Left colon (tissue), 2 donors: ENCODE data around the gene SLC43A3. TPM values are rescaled to one million over a fixed set of nuclear protein-coding genes. Genes with fewer than 3 reads are reported as not detected.
"Not testable (repeated sequence)": the region's sequence is repeated elsewhere in the genome, so short reads cannot be mapped to it uniquely, and the experiment has no call there.

Source experiments
- ATAC-seq: fragments of 200-7000 bp; cut with Tn5 transposase; one replicate; pipeline ENCODE4 v1.9.1; 2020; ENCODE audit warnings: mild to moderate bottlenecking, moderate library complexity
- DNase-seq, 2 donors: peaks; one replicate each; pipeline ENCODE4 v3.0.0-alpha.2; 2020
- intact Hi-C, 2 donors: fragments of 100-400 bp; cut with DNase I in 1 of 2; cut with micrococcal nuclease in 1 of 2; formaldehyde crosslinking; loops; one replicate each; pipeline versions ENCODE4 v1.11.2 to v1.14.0; 2022; cut with DNase I, micrococcal nuclease
- total RNA-seq, 2 donors: library from RNA; stranded (reverse); fragmentation: NEBNext Ultra II Directional; extraction: Animal tissue kit (Norgen Biotek cat#: 25700); gene quantifications; one replicate each; pipeline ENCODE4 v1.2.1, GENCODE V29; 2021
- donor health status: DM: no; HTN: no; CAD: no.
- donor health status: DM: yes; HTN: yes; CAD: no.

The SLC43A3 gene
- total RNA-seq, 2 donors from 2014 or later = 6.9 to 9.6 TPM

- DNase-seq = no peak
- intact Hi-C loops = no loop called here
- no peak for ATAC-seq
Measured at GRCh38 chr11:57370941-57371340, 56.0 kb downstream of the SLC43A3 start.

- intact Hi-C loops = no loop called here
- DNase-seq = no peak
- ATAC-seq = no peak
Measured at GRCh38 chr11:57370251-57370650, 56.7 kb downstream of the SLC43A3 start.

GRCh38 chr11:57368845-57369232 lies 58.1 kb downstream of the SLC43A3 start:
- intact Hi-C loops = no loop called here
- ATAC-seq (no peak), DNase-seq (no peak)

DNA sequence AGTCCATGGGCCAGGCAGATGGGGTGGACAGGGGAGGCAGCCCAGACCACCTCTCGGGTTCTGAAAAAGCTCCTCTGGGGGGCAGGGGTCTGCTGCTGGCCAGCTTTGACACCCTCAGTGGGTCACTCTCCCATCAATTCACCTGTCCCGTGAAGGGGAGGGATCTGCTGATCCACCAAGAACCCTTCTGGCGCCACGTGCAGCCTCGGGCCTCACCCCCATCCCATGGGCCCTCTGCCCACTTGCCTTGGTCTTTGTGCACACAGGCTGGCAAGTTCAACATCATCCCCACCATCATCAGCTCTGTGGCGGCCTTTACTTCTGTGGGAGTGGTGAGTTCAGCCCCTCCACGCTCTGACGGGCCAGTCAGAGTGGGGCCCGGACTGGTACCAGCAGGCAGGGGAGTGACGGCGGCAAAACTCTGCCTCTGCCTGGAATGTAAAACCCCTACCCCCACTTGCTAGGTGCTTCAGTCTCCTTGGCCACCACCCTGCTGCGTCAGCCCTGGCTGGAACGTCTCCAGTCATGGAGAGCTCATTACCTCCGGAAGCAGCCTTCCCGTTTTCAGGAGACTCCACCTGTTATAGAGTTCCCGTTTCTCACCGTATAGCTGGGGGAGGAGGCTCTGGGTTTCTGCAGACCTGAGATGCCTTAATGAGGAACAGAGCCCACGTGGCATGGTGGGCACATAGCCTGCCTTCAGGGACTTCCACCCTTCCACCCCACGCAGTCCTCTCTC lies 58.6 kb downstream of the SLC43A3 start:
- intact Hi-C loops = no loop called here
- ATAC-seq = no peak
- DNase-seq = no peak

DNA sequence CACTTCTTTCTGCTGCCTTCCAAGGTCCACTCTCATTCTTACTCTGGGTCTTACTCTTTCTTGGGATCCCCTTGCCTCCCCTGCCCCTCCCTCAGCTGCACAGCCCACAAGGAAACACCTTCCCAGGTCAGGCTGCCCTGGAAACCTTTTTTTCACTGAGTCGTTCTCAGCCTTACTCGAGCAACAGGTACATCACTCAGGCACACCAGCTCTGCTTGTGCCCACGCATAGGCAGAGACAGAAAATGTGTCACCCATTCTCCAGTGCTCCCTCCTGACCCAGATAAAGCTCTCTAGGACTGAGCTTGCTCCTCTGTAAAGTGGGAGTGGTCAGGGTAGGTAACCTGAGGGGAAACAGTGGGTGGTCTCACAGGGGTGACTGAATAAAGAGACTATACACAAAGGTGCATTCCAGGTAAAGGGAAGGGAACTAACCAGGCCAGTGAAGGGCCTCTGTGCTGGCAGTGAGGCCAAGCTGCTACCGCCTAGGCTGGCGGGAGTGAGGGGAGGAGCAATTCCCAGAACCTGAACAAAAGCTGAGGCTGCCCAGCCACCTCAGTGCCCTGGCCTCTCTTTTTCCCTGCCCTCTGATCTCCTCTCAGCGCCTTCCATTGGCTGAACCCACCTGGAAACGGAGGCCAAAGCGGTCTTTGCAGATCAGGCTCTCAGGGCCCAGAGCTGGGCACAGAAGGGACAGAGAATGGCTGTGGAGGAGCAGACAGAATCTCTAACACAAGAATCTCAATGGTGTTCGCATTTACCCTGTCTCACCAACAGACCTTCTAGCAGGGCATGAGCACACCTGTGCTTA lies 61.9 kb downstream of the SLC43A3 start:
- DNase-seq (no peak), ATAC-seq (no peak)
- intact Hi-C loops = no loop called here

- intact Hi-C loops = no loop called here
- DNase-seq (no peak), ATAC-seq (no peak)
Measured at GRCh38 chr11:57363131-57364080, 63.5 kb downstream of the SLC43A3 start.

DNA sequence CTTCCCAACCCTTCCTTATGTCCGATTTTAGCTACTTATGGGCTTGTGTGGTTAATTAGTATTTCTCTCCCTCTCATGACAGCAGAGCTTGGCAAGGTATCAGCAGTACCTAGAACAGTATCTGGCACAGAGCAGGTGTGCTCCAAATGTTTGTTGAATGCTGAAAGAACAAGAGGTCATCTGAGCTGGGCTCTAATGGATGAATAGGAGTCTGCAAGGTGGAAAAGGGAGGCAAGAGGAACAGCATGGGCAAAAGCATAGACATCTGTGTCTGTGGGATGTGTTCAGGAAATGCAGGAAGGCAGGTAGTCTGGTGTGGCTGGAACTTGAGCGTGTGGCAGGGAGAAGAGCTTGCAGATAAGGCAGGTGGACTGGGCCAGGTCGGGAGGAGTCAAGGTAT lies 65.0 kb downstream of the SLC43A3 start:
- ATAC-seq (no peak), DNase-seq (no peak)
- intact Hi-C loops = no loop called here

- intact Hi-C loops, DNase-seq, ATAC-seq: not testable (repeated sequence)
Measured at GRCh38 chr11:57361420-57361819, 65.5 kb downstream of the SLC43A3 start.

- DNase-seq = no peak
- ATAC-seq = no peak
- intact Hi-C loops = no loop called here
Measured at GRCh38 chr11:57360991-57361390, 65.9 kb downstream of the SLC43A3 start.

DNA sequence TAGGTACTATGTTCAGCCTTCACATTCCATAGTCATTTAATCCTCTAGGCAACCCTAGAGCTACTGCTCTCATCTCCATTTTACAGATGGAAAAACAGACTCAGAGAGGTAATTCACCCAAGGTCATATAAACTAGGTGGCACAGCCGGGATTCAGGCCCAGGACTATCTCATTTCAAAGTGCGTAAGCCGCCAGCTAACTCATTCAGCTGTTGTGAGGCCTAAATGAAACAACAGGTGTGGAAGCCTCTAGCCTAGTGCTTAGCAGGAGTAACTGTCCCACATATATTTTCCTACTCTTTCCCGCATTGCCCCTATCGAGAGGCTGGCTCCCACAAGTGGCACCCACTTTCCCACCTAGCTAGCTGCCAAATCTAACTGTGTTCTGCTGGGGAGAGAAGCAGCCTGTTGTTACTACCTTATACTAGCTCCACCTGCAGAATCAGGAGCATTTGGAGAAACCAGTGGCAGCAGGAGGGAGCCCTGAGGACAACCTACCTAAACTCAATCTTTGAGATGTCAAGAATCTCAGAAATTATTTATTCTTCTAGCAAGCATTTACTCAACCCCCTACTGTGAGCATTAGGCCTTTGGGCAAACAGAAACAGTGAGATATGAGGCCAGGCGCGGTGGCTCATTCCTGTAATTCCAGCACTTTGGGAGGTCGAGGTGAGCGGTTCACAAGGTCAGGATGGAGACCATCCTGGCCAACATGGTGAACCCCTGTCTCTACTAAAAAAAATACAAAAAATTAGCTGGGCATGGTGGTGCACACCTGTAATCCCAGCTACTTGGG lies 66.8 kb downstream of the SLC43A3 start:
- DNase-seq (no peak), ATAC-seq (no peak)
- intact Hi-C loops = no loop called here

DNA sequence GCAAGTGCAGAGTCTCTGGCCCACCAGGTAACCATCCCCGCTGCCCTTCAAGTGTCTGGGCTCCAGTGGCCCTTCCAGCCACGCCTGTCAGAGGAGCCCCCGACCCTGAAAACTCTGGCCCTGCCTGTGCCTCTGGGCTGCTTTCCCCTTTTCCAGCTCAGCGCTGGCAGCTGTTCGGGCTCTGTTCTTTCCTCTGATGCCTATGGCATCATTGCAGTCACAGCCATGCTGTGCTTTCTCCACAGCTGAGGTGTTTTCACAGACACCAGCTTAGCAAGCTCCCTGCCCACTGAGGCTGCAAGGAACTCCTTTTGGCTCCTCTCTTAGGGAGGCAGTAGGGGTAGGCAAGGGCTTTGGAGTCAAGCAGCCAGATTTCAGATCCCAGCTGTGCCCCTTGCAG lies 67.5 kb downstream of the SLC43A3 start:
- intact Hi-C loops = no loop called here
- ATAC-seq (no peak), DNase-seq (no peak)

DNA sequence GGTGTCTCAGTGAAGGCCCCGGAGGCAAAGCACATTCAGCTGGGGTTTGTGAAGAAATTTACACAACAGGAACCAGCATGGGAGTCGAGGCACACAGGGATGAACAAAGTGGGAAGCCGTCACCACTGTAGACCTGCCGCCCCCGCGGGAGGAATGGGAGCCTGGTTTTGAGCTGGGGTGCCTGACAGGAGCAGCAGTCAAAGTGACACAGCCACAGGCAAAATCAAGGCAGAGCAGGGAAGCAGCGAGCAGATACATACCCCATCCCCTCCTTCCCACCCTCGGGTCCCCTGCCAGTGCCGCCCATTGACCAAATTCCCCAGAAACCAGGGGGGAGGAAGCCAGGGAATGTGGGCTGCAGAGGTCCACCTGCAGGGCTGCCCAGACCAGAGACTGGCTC lies 67.9 kb downstream of the SLC43A3 start:
- no peak for ATAC-seq
- DNase-seq = no peak
- intact Hi-C loops = no loop called here

- intact Hi-C loops = no loop called here
- peak; percentile 28 for ATAC-seq
- no peak for DNase-seq
Measured at GRCh38 chr11:57358543-57358961, 68.4 kb downstream of the SLC43A3 start.

DNA sequence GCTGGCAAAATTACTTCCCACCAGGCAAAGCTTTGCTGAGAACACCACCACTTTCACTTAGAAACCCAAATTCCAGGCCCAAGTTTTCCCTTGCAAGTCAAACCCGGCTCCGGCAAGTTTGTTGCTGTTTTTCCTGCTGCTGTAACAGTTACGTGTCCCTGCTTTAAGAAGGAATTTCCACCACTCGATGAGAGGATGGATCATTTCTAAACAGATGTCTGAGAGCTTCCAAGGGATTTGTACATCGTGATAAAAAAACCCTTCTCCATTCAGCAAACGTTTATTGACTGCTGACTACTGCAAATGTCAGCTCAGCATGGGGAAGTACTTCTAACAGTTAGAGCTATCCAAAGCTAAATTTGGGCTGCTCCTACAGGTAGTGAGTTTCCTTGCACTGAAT lies 69.1 kb downstream of the SLC43A3 start:
- intact Hi-C loops = no loop called here
- DNase-seq (no peak), ATAC-seq (no peak)

DNA sequence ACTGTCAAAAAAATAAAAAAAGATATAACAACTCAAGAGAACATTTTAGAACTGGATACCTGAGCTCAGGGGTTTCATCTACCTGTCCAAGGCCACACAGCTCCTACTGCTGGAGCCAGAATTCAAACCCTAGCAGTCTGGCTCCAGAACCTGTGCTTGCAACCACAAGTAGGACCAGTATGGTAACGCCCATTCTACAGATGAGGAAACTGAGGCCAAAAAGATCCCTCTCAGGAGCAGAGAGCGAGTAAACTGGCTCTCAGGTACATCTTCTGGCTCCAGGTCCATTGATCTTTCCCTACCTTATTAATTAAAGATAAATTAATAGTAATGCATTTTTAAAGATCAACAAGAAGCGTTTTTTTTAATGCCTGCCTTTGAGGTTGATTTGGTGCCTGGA lies 69.6 kb downstream of the SLC43A3 start:
- intact Hi-C loops = no loop called here
- no peak for DNase-seq
- ATAC-seq = no peak
